ENCODE results near the gene TM6SF1. TPM values are rescaled to one million over a fixed set of nuclear protein-coding genes. Genes with fewer than 3 reads are reported as not detected.

The TM6SF1 gene
- total RNA-seq, 2 donors from 2014 or later, result 1.2 to 1.9 TPM

GRCh38 chr15:83099290-83099689, 8.2 kb upstream of the TM6SF1 start:
- Histone ChIP-seq H3K4me3 (ENCODE audit: low read length) (no peak overlapping the region), H3K9ac (ENCODE audit: extremely low read depth, low read length, poor library complexity, severe bottlenecking) (no peak overlapping the region), H3K36me3 (ENCODE audit: control insufficient read depth, insufficient read depth, low read length) (no peaks in the 10 kb centered on the region), H3K27ac (ENCODE audit: low read depth, low read length) (no peak overlapping the region), H3K9me3 (ENCODE audit: control insufficient read depth, low read length) (no peaks in the 10 kb centered on the region), H3K4me1 (ENCODE audit: control insufficient read depth, insufficient read depth, low read length) (peaks cover 3% of the 10 kb centered on the region), H3K27me3 (ENCODE audit: control insufficient read depth, insufficient read depth, low read length, poor library complexity, severe bottlenecking) (peaks cover 4% of the 10 kb centered on the region)
- Mint-ChIP-seq H3K9me3 (no peaks in the 10 kb centered on the region), H3K4me3 (no peak overlapping the region), H3K4me1 (peaks cover 4% of the 10 kb centered on the region), H3K27me3 (ENCODE audit: insufficient read depth) (peaks cover 50% of the 10 kb centered on the region), H3K27ac (no peak overlapping the region), H3K36me3 (ENCODE audit: low read depth) (no peaks in the 10 kb centered on the region)
- DNase-seq, result no peak
- WGBS, 2 experiments (ENCODE audit: insufficient coverage in 1 of 2, insufficient read length in 1 of 2), result 88 to 96% methylated on average over 2 of the region's 2 CpGs
- no peak for TF ChIP-seq CTCF (conservative IDR thresholded peaks at IDR 0.05)

GRCh38 chr15:83100097-83100646, 7.3 kb upstream of the TM6SF1 start:
- WGBS, 2 experiments (ENCODE audit: insufficient coverage in 1 of 2, insufficient read length in 1 of 2), result 83 to 94% methylated on average over 2 of the region's 2 CpGs

GRCh38 chr15:83102346-83102745, 5.1 kb upstream of the TM6SF1 start:
- 81 to 92% methylated on average over 2 of the region's 2 CpGs for WGBS, 2 experiments (ENCODE audit: insufficient coverage in 1 of 2, insufficient read length in 1 of 2)
- H3K9ac ChIP-seq (ENCODE audit: extremely low read depth, low read length, poor library complexity, severe bottlenecking), result no peak overlapping the region
- no peak overlapping the region for H3K4me3 ChIP-seq (ENCODE audit: low read length)
- TF ChIP-seq CTCF (conservative IDR thresholded peaks at IDR 0.05), result no peak
- no peak overlapping the region for H3K27ac ChIP-seq (ENCODE audit: low read depth, low read length)
- peaks cover 7% of the 10 kb centered on the region for H3K27me3 ChIP-seq (ENCODE audit: control insufficient read depth, insufficient read depth, low read length, poor library complexity, severe bottlenecking)
- H3K4me3 Mint-ChIP-seq, result no peak overlapping the region
- H3K36me3 ChIP-seq (ENCODE audit: control insufficient read depth, insufficient read depth, low read length), result no peaks in the 10 kb centered on the region
- peaks cover 3% of the 10 kb centered on the region for H3K4me1 Mint-ChIP-seq
- peaks cover 57% of the 10 kb centered on the region for H3K27me3 Mint-ChIP-seq (ENCODE audit: insufficient read depth)
- no peak for DNase-seq
- no peaks in the 10 kb centered on the region for H3K9me3 ChIP-seq (ENCODE audit: control insufficient read depth, low read length)
- no peaks in the 10 kb centered on the region for H3K36me3 Mint-ChIP-seq (ENCODE audit: low read depth)
- no peaks in the 10 kb centered on the region for H3K4me1 ChIP-seq (ENCODE audit: control insufficient read depth, insufficient read depth, low read length)
- H3K27ac Mint-ChIP-seq, result no peak overlapping the region
- H3K9me3 Mint-ChIP-seq, result no peaks in the 10 kb centered on the region

More at GRCh38 chr15:83100097-83100646, 7.3 kb upstream of the TM6SF1 start:
- Histone ChIP-seq H3K9me3 (ENCODE audit: control insufficient read depth, low read length) (no peaks in the 10 kb centered on the region), H3K4me1 (ENCODE audit: control insufficient read depth, insufficient read depth, low read length) (no peaks in the 10 kb centered on the region), H3K4me3 (ENCODE audit: low read length) (no peak overlapping the region), H3K27ac (ENCODE audit: low read depth, low read length) (no peak overlapping the region), H3K27me3 (ENCODE audit: control insufficient read depth, insufficient read depth, low read length, poor library complexity, severe bottlenecking) (peaks cover 4% of the 10 kb centered on the region), H3K9ac (ENCODE audit: extremely low read depth, low read length, poor library complexity, severe bottlenecking) (no peak overlapping the region), H3K36me3 (ENCODE audit: control insufficient read depth, insufficient read depth, low read length) (no peaks in the 10 kb centered on the region)
- H3K4me3 Mint-ChIP-seq, result no peak overlapping the region
- no peak for TF ChIP-seq CTCF (conservative IDR thresholded peaks at IDR 0.05)
- H3K27ac Mint-ChIP-seq, result no peak overlapping the region
- no peaks in the 10 kb centered on the region for H3K36me3 Mint-ChIP-seq (ENCODE audit: low read depth)
- no peak for DNase-seq
- peaks cover 52% of the 10 kb centered on the region for H3K27me3 Mint-ChIP-seq (ENCODE audit: insufficient read depth)
- H3K9me3 Mint-ChIP-seq, result no peaks in the 10 kb centered on the region
- H3K4me1 Mint-ChIP-seq, result no peaks in the 10 kb centered on the region
